Measurements from ENCODE around the gene AKAP6. TPM values are rescaled to one million over a fixed set of nuclear protein-coding genes. Genes with fewer than 3 reads are reported as not detected.

The AKAP6 gene
- total RNA-seq, 1 donor from 2014 or later: 2.8 TPM

GRCh38 chr14:32720927-32721326 is 391.8 kb downstream of the AKAP6 start:
- Mint-ChIP-seq H3K36me3 (ENCODE audit: low read depth, unreplicated experiment) (no peaks in the 10 kb centered on the region), H3K27ac (ENCODE audit: unreplicated experiment) (no peak overlapping the region), H3K4me3 (ENCODE audit: unreplicated experiment) (no peak overlapping the region), H3K27me3 (ENCODE audit: low read depth, unreplicated experiment) (no peaks in the 10 kb centered on the region), H3K4me1 (ENCODE audit: low read depth, unreplicated experiment) (peaks cover 10% of the 10 kb centered on the region), H3K9me3 (ENCODE audit: unreplicated experiment) (no peaks in the 10 kb centered on the region)
- DNase-seq (ENCODE audit: low read depth) (peak; percentile 35), FAIRE-seq (no peak)
- no peaks in the 10 kb centered on the region for H3K27me3 ChIP-seq (ENCODE audit: insufficient read depth, low read length)
- H3K4me1 ChIP-seq (ENCODE audit: insufficient read depth, low read length): peaks cover 14% of the 10 kb centered on the region
- H3K4me2 ChIP-seq (ENCODE audit: low read length): no peak overlapping the region
- no peak overlapping the region for H3K9ac ChIP-seq (ENCODE audit: low read length)
- no peaks in the 10 kb centered on the region for H3K36me3 ChIP-seq (ENCODE audit: insufficient read depth, low read length)
- H2AFZ ChIP-seq (ENCODE audit: low read depth, low read length): no peak overlapping the region
- H3K4me3 ChIP-seq (ENCODE audit: insufficient read depth, low read depth, low read length): no peak overlapping the region
- no peaks in the 10 kb centered on the region for H3K79me2 ChIP-seq (ENCODE audit: insufficient read depth, low read length)
- no peaks in the 10 kb centered on the region for H3K9me3 ChIP-seq (ENCODE audit: insufficient read depth, low read depth, low read length)
- no peaks in the 10 kb centered on the region for H4K20me1 ChIP-seq (ENCODE audit: insufficient read depth, low read length)
- TF ChIP-seq EZH2 (IDR thresholded peaks at IDR 0.05; ENCODE audit: insufficient read depth, low read length) (no peak), CTCF (IDR thresholded peaks at IDR 0.05; ENCODE audit: insufficient read depth, low read depth, low read length) (no peak)
- no peak overlapping the region for H3K27ac ChIP-seq (ENCODE audit: low read depth, low read length)

- H3K4me2 ChIP-seq (ENCODE audit: low read length): no peak overlapping the region
- H3K27ac Mint-ChIP-seq (ENCODE audit: unreplicated experiment): no peak overlapping the region
- no peaks in the 10 kb centered on the region for H3K79me2 ChIP-seq (ENCODE audit: insufficient read depth, low read length)
- H3K4me1 ChIP-seq (ENCODE audit: insufficient read depth, low read length): peaks cover 16% of the 10 kb centered on the region
- no peaks in the 10 kb centered on the region for H4K20me1 ChIP-seq (ENCODE audit: insufficient read depth, low read length)
- no peaks in the 10 kb centered on the region for H3K36me3 ChIP-seq (ENCODE audit: insufficient read depth, low read length)
- no peak overlapping the region for H3K4me3 ChIP-seq (ENCODE audit: insufficient read depth, low read depth, low read length)
- no peaks in the 10 kb centered on the region for H3K36me3 Mint-ChIP-seq (ENCODE audit: low read depth, unreplicated experiment)
- no peak for DNase-seq (ENCODE audit: low read depth)
- H2AFZ ChIP-seq (ENCODE audit: low read depth, low read length): no peak overlapping the region
- H3K9me3 ChIP-seq (ENCODE audit: insufficient read depth, low read depth, low read length): no peaks in the 10 kb centered on the region
- H3K9me3 Mint-ChIP-seq (ENCODE audit: unreplicated experiment): no peaks in the 10 kb centered on the region
- no peak for FAIRE-seq
- no peaks in the 10 kb centered on the region for H3K27me3 ChIP-seq (ENCODE audit: insufficient read depth, low read length)
- no peak overlapping the region for H3K4me3 Mint-ChIP-seq (ENCODE audit: unreplicated experiment)
- TF ChIP-seq EZH2 (IDR thresholded peaks at IDR 0.05; ENCODE audit: insufficient read depth, low read length): no peak
- no peak for TF ChIP-seq CTCF (IDR thresholded peaks at IDR 0.05; ENCODE audit: insufficient read depth, low read depth, low read length)
- no peak overlapping the region for H3K27ac ChIP-seq (ENCODE audit: low read depth, low read length)
- no peaks in the 10 kb centered on the region for H3K27me3 Mint-ChIP-seq (ENCODE audit: low read depth, unreplicated experiment)
- no peak overlapping the region for H3K9ac ChIP-seq (ENCODE audit: low read length)
- H3K4me1 Mint-ChIP-seq (ENCODE audit: low read depth, unreplicated experiment): peaks cover 10% of the 10 kb centered on the region
Observed at GRCh38 chr14:32722631-32723183, 393.6 kb downstream of the AKAP6 start.

- H3K36me3 ChIP-seq (ENCODE audit: insufficient read depth, low read length): no peaks in the 10 kb centered on the region
- peak; percentile 67 for FAIRE-seq
- H4K20me1 ChIP-seq (ENCODE audit: insufficient read depth, low read length): no peaks in the 10 kb centered on the region
- H3K36me3 Mint-ChIP-seq (ENCODE audit: low read depth, unreplicated experiment): no peaks in the 10 kb centered on the region
- H3K4me3 ChIP-seq (ENCODE audit: insufficient read depth, low read depth, low read length): peak overlapping the region; percentile 55
- TF ChIP-seq CTCF (IDR thresholded peaks at IDR 0.05; ENCODE audit: insufficient read depth, low read depth, low read length) (no peak), EZH2 (IDR thresholded peaks at IDR 0.05; ENCODE audit: insufficient read depth, low read length) (no peak)
- peak overlapping the region; percentile 44 for H2AFZ ChIP-seq (ENCODE audit: low read depth, low read length)
- peaks cover 16% of the 10 kb centered on the region for H3K4me1 ChIP-seq (ENCODE audit: insufficient read depth, low read length)
- H3K79me2 ChIP-seq (ENCODE audit: insufficient read depth, low read length): no peaks in the 10 kb centered on the region
- H3K27me3 Mint-ChIP-seq (ENCODE audit: low read depth, unreplicated experiment): no peaks in the 10 kb centered on the region
- H3K9me3 ChIP-seq (ENCODE audit: insufficient read depth, low read depth, low read length): no peaks in the 10 kb centered on the region
- H3K9ac ChIP-seq (ENCODE audit: low read length): peak overlapping the region; percentile 73
- H3K4me2 ChIP-seq (ENCODE audit: low read length): peak overlapping the region; percentile 85
- H3K27me3 ChIP-seq (ENCODE audit: insufficient read depth, low read length): no peaks in the 10 kb centered on the region
- peak; percentile 93 for DNase-seq (ENCODE audit: low read depth)
- peaks cover 10% of the 10 kb centered on the region for H3K4me1 Mint-ChIP-seq (ENCODE audit: low read depth, unreplicated experiment)
- H3K9me3 Mint-ChIP-seq (ENCODE audit: unreplicated experiment): no peaks in the 10 kb centered on the region
- peak overlapping the region; percentile 67 for H3K4me3 Mint-ChIP-seq (ENCODE audit: unreplicated experiment)
- peak overlapping the region; percentile 76 for H3K27ac ChIP-seq (ENCODE audit: low read depth, low read length)
- peak overlapping the region; percentile 86 for H3K27ac Mint-ChIP-seq (ENCODE audit: unreplicated experiment)
Observed at GRCh38 chr14:32724867-32725471, 395.9 kb downstream of the AKAP6 start.
